Effector memory CD4-positive, alpha-beta T cell (primary cell): Measurements from ENCODE around the gene ZNHIT3.
"Not testable (repeated sequence)": the region's sequence is repeated elsewhere in the genome, so short reads cannot be mapped to it uniquely, and the experiment has no call there.

Source experiments
- DNase-seq, 3 donors: peaks; one replicate each; pipeline ENCODE4 v3.0.0-alpha.2; 2020
- H3K27ac ChIP-seq: 2 replicates; pipeline ENCODE4 v1.7.0; 2013; ENCODE audit warnings: mild to moderate bottlenecking, low read length, moderate library complexity; ENCODE audit not compliant: insufficient read depth, poor library complexity, severe bottlenecking
- H3K27me3 ChIP-seq: replicated peaks from 2 replicates; pipeline ENCODE4 v1.7.0; 2013; ENCODE audit warnings: mild to moderate bottlenecking, low read length; ENCODE audit not compliant: insufficient read depth, control insufficient read depth, poor library complexity, severe bottlenecking
- H3K36me3 ChIP-seq: 2 replicates; pipeline ENCODE4 v1.7.0; 2013; ENCODE audit warnings: mild to moderate bottlenecking, low read length, moderate library complexity; ENCODE audit not compliant: control insufficient read depth, insufficient read depth
- H3K4me1 ChIP-seq: 2 replicates; pipeline ENCODE4 v1.7.0; 2013; ENCODE audit warnings: low read length, mild to moderate bottlenecking; ENCODE audit not compliant: control insufficient read depth, insufficient read depth, poor library complexity, severe bottlenecking
- H3K4me3 ChIP-seq: 2 replicates; pipeline ENCODE4 v1.7.0; 2013; ENCODE audit warnings: low read length, low read depth, mild to moderate bottlenecking; ENCODE audit not compliant: insufficient read depth, poor library complexity, severe bottlenecking
- H3K9me3 ChIP-seq: 2 replicates; pipeline ENCODE4 v1.7.0; 2013; ENCODE audit warnings: mild to moderate bottlenecking, low read length, moderate library complexity; ENCODE audit not compliant: control insufficient read depth

The ZNHIT3 gene

DNA sequence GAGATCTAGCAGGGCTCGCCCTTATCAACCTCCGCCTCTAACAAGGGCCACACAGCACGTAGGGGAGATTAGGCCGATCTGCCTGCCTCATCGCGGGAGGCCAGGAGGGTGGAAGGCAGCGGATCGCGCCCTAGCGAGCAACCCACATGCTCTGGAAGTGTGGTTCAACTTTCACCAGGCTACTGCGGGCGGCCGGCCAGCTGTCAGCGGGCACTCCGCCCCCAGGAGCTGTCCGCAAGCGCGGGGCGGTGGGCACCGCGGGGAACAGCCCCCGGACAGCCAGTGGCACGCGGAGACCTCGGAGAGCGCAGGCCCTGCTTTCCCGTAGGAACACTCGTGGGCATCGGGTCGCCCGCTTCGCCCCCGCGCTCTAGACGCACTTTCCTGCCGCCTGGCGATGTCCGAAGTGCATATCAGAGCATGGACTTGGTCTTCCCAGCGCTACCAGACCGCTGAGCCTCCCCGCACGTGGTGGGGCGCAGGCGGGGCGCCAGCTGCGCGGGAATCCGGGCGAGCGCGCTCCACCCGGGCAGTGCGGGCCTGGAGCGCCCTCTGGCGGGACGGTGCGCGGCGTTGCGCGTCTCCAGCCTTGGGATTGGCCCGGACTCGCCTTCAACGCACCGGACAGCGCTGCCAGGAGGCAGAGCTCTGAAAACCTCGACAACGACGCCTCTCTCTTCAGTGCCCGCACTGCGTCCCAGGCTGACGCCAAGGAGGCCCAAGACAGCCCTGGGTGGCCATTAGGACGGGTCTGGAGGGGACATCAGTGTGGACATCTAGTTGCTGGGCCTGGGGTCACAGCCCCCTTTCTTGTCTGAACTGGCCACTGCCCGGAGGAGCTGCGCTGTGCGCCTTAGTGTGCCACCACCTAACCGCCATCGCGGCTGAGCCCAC lies 3.6 kb upstream of the ZNHIT3 start:
- Histone ChIP-seq H3K4me3 (peak overlapping the region; percentile 46), H3K36me3 (no peaks in the 10 kb centered on the region), H3K9me3 (no peaks in the 10 kb centered on the region), H3K27me3 (peaks cover 7% of the 10 kb centered on the region), H3K27ac (no peak overlapping the region), H3K4me1 (peaks cover 19% of the 10 kb centered on the region)
- peak; percentile 48 to 66 (median 52) for DNase-seq

DNA sequence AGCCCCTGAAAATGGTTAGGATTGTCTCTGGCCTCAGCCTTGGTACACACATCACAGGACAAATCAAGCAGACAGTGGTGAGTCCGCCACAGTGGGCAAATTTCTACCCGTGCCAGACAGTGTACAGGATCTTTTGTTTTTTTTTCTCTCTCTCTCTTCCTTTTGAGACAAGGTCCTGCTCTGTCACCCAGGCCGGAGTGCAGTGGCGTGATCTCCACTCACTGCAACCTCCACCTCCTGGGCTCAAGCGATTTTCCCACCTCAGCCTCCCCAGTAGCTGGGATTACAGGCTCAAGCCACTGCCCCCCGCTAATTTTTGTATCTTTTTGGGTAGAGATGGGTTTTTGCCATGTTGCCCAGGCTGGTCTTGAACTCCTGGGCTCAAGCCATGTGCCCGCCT lies 2.5 kb upstream of the ZNHIT3 start:
- not testable (repeated sequence) for DNase-seq, H3K27ac ChIP-seq, H3K36me3 ChIP-seq, H3K27me3 ChIP-seq, H3K9me3 ChIP-seq, H3K4me3 ChIP-seq
- H3K4me1 ChIP-seq, result peaks cover 26% of the 10 kb centered on the region

DNA sequence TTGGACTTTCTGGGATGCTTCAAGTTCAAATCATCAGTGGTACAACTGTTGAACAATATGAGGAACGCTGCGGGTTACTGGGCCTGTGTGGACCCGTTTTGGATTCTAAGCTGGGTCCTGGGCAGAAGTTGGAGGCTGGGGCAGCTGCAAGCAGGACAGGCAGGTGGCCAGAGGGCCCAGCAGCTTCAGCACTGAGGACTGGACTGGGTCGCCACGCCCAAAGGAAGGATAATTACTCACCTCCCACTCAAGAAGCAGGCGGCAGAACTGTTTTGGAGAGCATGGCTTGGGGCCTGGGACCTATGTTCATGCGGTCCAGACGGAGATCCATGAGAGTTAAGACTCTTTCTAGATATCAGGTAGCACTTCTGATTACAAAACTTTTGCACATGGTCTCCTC lies 1.5 kb upstream of the ZNHIT3 start:
- Histone ChIP-seq H3K27me3 (peaks cover 7% of the 10 kb centered on the region), H3K9me3 (no peaks in the 10 kb centered on the region), H3K4me3 (no peak overlapping the region), H3K4me1 (peaks cover 26% of the 10 kb centered on the region), H3K27ac (no peak overlapping the region), H3K36me3 (no peaks in the 10 kb centered on the region)
- DNase-seq, result no peak

DNA sequence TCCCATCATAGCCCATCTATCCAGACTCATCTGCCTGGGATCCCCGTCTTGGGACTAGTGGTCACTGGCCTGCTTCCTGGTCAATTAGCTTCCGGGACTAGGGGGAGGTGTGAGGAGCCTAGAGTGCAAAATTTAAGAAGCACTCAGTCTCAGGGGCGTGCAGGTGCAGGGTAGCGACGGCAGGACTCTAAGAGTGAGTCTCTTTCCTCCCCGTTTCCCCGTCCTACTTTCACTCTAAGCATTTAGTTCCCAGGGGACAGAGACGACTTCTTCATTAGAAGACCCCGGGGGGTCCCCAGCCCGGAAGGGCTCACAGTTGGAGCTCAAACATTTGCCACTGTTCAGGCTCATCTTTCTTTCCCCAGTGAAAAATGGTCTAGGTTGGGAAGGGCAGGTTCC lies 677 bp upstream of the ZNHIT3 start:
- Histone ChIP-seq H3K4me3 (peak overlapping the region; percentile 90), H3K9me3 (no peaks in the 10 kb centered on the region), H3K36me3 (no peaks in the 10 kb centered on the region), H3K27ac (peak overlapping the region; percentile 84), H3K4me1 (peaks cover 26% of the 10 kb centered on the region), H3K27me3 (peaks cover 7% of the 10 kb centered on the region)
- no peak for DNase-seq

DNA sequence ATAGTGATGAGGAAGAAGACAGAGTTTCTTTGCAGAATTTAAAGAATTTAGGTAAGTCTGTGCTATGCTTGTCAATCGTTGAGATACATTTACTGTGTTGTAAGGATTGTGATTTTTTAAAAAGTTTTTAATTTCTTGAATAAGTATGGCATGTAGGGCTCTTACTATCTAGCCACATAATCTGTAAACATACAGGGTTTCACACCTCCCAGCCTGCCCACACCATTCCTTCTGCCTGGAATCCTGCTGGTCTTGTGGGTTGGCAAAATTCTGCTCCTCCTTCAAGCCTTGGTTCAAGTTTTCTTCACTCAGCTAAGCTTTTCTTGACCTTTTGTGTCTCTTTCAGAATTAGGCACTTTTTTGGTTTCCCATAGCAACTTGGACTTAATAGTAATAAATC lies 7.5 kb downstream of the ZNHIT3 start:
- no peak overlapping the region for H3K4me3 ChIP-seq
- peaks cover 65% of the 10 kb centered on the region for H3K36me3 ChIP-seq
- no peaks in the 10 kb centered on the region for H3K27me3 ChIP-seq
- no peak for DNase-seq
- H3K9me3 ChIP-seq, result no peaks in the 10 kb centered on the region
- H3K27ac ChIP-seq, result no peak overlapping the region
- peaks cover under 1% of the 10 kb centered on the region for H3K4me1 ChIP-seq

DNA sequence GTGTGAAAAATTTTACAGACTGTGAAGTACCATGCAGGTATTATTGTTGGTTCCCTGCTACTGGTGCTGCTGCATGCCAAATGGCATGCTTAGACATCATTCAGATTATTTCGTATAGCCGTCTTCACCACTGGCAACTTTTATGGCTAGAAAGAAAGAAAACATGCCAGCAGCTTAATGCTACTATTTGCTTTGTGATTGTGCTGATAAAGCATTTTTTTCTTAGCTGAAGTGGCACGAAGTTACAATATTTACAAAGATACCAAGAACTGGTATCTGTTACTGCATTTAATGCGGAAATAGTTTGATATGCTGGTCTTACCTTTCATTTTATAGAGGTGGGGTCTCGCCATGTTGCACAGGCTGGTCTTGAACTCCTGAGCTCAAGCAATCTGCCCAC lies 8.2 kb downstream of the ZNHIT3 start:
- DNase-seq, result no peak
- no peak overlapping the region for H3K27ac ChIP-seq
- H3K9me3 ChIP-seq, result no peaks in the 10 kb centered on the region
- H3K27me3 ChIP-seq, result no peaks in the 10 kb centered on the region
- H3K4me3 ChIP-seq, result no peak overlapping the region
- no peaks in the 10 kb centered on the region for H3K4me1 ChIP-seq
- peaks cover 65% of the 10 kb centered on the region for H3K36me3 ChIP-seq

DNA sequence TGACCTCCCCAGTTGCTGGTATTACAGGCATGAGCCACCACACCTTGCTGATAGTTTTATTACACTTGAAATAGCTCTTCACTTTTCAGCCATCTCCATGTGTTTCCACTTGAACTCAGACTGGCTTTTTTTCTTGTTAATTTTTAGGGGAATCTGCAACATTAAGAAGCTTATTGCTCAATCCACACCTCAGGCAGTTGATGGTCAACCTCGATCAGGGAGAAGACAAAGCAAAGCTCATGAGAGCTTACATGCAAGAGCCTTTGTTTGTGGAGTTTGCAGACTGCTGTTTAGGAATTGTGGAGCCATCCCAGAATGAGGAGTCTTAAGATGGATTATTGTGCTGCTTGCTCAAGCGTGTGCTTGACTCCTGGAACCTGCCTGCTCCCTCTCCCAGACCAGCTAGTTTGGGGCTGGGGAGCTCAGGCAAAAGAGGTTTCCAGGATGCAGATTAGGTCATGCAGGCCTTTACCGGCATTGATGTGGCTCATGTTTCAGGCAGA lies 8.6 kb downstream of the ZNHIT3 start:
- no peak for DNase-seq
- Histone ChIP-seq H3K36me3 (peaks cover 65% of the 10 kb centered on the region), H3K27me3 (no peaks in the 10 kb centered on the region), H3K4me3 (no peak overlapping the region), H3K27ac (no peak overlapping the region), H3K9me3 (no peaks in the 10 kb centered on the region), H3K4me1 (no peaks in the 10 kb centered on the region)

DNA sequence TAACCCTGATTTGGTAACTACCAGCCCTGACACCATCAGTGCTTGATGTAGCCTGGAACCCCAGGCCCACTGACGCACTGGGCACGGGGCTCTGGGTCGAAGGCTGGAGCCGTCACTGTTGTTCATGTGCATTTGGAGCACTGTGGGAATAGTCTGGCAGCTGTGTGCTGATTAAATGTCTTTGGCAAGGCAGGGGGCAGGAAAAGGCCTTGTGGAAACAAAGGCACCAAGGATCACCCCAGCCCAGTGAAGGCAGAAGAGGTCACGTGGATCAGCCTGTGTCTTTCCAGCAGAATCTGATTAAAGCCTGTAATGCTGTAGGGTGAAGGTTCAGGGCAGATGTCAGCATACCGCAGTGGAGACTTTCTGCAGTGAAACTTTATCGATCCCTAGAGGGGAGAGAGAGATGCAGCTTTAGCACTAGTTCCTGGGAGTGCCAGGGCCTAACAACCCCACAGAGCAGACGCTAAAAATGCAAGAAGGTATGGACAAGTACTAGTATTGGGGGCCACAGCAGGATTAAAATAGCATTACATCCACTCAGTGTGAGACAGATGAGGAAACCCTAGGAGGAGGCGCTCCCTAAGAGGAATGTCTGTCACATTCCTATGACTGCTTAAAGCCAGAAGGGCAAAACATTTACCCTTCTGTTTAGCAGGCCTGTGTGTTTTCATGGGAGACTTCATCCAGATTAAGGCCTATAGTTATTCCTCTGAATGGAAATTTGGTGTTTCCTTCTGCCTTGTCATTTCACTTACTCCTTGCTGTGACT lies 9.7 kb downstream of the ZNHIT3 start:
- no peak for DNase-seq
- peaks cover 65% of the 10 kb centered on the region for H3K36me3 ChIP-seq
- no peak overlapping the region for H3K27ac ChIP-seq
- no peaks in the 10 kb centered on the region for H3K9me3 ChIP-seq
- no peaks in the 10 kb centered on the region for H3K4me1 ChIP-seq
- H3K4me3 ChIP-seq, result no peak overlapping the region
- H3K27me3 ChIP-seq, result no peaks in the 10 kb centered on the region

DNA sequence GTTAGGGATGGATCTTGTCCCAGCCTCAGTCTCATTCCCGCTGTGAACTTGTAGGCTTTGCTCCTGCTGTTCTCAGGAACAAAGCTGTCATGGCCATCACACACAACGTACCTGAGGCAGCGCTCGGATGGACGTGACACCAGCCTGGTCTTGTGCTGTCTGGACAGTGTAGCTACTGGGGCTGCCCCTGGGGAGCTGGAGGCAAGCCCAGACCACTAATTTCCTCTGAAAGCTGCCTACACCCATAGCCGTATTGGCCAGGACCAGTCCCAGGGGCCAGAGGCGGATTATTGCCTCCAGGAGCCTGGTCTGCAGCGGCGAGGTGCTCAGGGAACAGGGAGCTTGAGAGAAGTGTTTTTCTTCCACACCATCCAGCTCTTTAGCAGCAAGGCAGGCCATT lies 11.7 kb downstream of the ZNHIT3 start:
- Histone ChIP-seq H3K36me3 (peaks cover 50% of the 10 kb centered on the region), H3K27ac (no peak overlapping the region), H3K27me3 (no peaks in the 10 kb centered on the region), H3K9me3 (no peaks in the 10 kb centered on the region), H3K4me3 (no peak overlapping the region), H3K4me1 (no peaks in the 10 kb centered on the region)
- no peak for DNase-seq
